Gastrocnemius medialis (tissue), 4 donors: ENCODE results near the gene UGT1A1. TPM values are rescaled to one million over a fixed set of nuclear protein-coding genes. Genes with fewer than 3 reads are reported as not detected.

ENCODE experiments used
- ATAC-seq, 2 donors: fragments of 150-250 bp; one replicate each; pipeline ENCODE4 v1.9.1; 2016
- DNase-seq, 2 donors: peaks; one replicate each; pipeline ENCODE4 v3.0.0-alpha.2; 2019
- H3K27ac ChIP-seq, 4 donors: fragments of 200-600 bp; sonication (generic); 1 replicate in 1 of 4; 2 replicates in 3 of 4; pipeline ENCODE4 v1.5.1; 2016 to 2018; ENCODE audit warnings: mild to moderate bottlenecking in 2 of 4, moderate library complexity in 1 of 4
- H3K27me3 ChIP-seq, 3 donors: fragments of 200-600 bp; sonication (generic) in 2 of 3; 1 replicate in 1 of 3; 2 replicates in 2 of 3; pipeline versions ENCODE4 v1.5.1 to v1.6.0; 2016 to 2019; ENCODE audit warnings: mild to moderate bottlenecking in 1 of 3, moderate library complexity in 1 of 3
- H3K36me3 ChIP-seq, 2 donors: fragments of 200-600 bp; sonication (generic) in 1 of 2; one replicate each; pipeline ENCODE4 v1.5.1; 2017 to 2018
- H3K4me1 ChIP-seq, 2 donors: fragments of 200-600 bp; sonication (generic) in 1 of 2; one replicate each; pipeline ENCODE4 v1.5.1; 2016 to 2017; ENCODE audit warnings: mild to moderate bottlenecking in 2 of 2
- H3K4me3 ChIP-seq, 4 donors: fragments of 200-600 bp; sonication (generic) in 3 of 4; 1 replicate in 1 of 4; 2 replicates in 3 of 4; pipeline ENCODE4 v1.5.1; 2016 to 2019; ENCODE audit warnings: mild to moderate bottlenecking in 2 of 4
- H3K9me3 ChIP-seq, 3 donors: fragments of 200-600 bp; sonication (generic) in 2 of 3; 1 replicate in 1 of 3; 2 replicates in 2 of 3; pipeline ENCODE4 v1.5.1; 2016 to 2019
- POLR2A ChIP-seq, 2 donors: fragments of 450-650 bp; IDR thresholded peaks; one replicate each; pipeline ENCODE4 v1.6.1; 2017; ENCODE audit warnings: antibody characterized with exemption in 2 of 2, mild to moderate bottlenecking in 2 of 2, moderate library complexity in 2 of 2
- in situ Hi-C, 4 donors: fragments of 200-750 bp; cut with MboI; loops; one replicate each; pipeline versions ENCODE4 v1.15.0 to v1.8.0; 2017; ENCODE audit warnings: low sequenced_read_pairs in 4 of 4
- intact Hi-C: fragments of 100-400 bp; cut with DNase I; formaldehyde crosslinking; loops from one replicate; pipeline ENCODE4 v1.15.1; 2023; ENCODE audit warnings: low total_unique reads
- total RNA-seq, 4 donors: library from RNA; depleted of rRNA; stranded (reverse); fragments of >200 nt; gene quantifications; one replicate each; pipeline versions ENCODE4 v1.1.0 to v1.2.3, GENCODE V29; 2016
- TF ChIP-seq, protein P1 (sequence below), 5 experiments: fragments of 450-650 bp in 3 of 5; fragments of 200-600 bp in 2 of 5; sonication (generic) in 2 of 5; IDR thresholded peaks in 4 of 5; conservative IDR thresholded peaks in 1 of 5; 1 replicate in 4 of 5; 2 replicates in 1 of 5; pipeline ENCODE4 v1.5.1; 2016 to 2019; ENCODE audit warnings: antibody characterized with exemption in 5 of 5, mild to moderate bottlenecking in 3 of 5, moderate library complexity in 3 of 5

Gene UGT1A1
- total RNA-seq, 4 donors from 2014 or later = 0.20 TPM; not detected in 3

DNA sequence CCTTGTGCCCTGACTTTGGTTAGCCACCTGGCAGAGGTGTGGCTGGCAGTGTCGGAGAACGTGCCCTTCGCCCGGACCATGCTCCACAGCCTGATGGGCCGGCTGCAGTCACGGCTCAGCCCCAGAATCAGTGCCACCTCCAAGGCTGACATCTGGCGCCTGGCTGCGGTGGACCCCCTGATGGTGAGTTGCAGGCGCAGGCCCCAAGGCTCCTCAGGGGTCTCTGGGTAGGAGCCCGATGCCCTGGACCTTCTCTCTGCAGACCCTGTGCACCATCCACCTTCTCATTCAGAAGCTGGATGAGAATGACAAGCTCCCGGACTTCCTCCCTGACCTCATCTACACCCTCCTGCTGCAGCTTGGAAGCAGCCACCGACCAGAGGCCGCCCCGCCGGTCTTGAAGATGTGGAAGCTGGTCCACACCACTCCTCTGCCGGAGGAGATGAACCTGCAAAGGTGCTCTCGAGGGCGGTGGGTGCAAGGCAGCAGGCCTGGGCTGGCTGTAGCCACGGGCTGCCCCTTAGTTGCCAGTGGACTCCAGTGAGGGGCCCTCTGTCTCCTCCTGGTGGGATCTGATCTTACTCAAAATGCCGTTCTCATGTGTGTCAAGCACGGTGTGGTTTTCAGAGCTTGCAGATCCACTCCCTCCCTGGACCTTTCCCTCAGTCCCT is 62.2 kb downstream of the UGT1A1 start:
- DNase-seq = no peak
- Histone ChIP-seq H3K9me3 (no peaks in the 10 kb centered on the region), H3K36me3 (no peaks in the 10 kb centered on the region), H3K4me1 (no peaks in the 10 kb centered on the region), H3K27ac (no peak overlapping the region), H3K4me3 (no peak overlapping the region), H3K27me3 (no peaks in the 10 kb centered on the region)
- no peak for ATAC-seq
- in situ Hi-C loops = no loop called here
- intact Hi-C loops = no loop called here
- TF ChIP-seq, protein P1, sequence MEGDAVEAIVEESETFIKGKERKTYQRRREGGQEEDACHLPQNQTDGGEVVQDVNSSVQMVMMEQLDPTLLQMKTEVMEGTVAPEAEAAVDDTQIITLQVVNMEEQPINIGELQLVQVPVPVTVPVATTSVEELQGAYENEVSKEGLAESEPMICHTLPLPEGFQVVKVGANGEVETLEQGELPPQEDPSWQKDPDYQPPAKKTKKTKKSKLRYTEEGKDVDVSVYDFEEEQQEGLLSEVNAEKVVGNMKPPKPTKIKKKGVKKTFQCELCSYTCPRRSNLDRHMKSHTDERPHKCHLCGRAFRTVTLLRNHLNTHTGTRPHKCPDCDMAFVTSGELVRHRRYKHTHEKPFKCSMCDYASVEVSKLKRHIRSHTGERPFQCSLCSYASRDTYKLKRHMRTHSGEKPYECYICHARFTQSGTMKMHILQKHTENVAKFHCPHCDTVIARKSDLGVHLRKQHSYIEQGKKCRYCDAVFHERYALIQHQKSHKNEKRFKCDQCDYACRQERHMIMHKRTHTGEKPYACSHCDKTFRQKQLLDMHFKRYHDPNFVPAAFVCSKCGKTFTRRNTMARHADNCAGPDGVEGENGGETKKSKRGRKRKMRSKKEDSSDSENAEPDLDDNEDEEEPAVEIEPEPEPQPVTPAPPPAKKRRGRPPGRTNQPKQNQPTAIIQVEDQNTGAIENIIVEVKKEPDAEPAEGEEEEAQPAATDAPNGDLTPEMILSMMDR (IDR thresholded peaks at IDR 0.05 in 4 of 5, conservative IDR thresholded peaks at IDR 0.05 in 1 of 5) = no peak
- no peak for TF ChIP-seq POLR2A (IDR thresholded peaks at IDR 0.05)

Other genes with a start within 250 kb of the UGT1A1 start
- 10 to 100 TPM; 10.9 to 29.2 (median 12.4) TPM for gene USP40, start 193.5 kb upstream of the UGT1A1 start, total RNA-seq
- gene UGT1A8, start 142.6 kb upstream of the UGT1A1 start, total RNA-seq = not detected
- gene UGT1A10, start 123.8 kb upstream of the UGT1A1 start, total RNA-seq = under 1 TPM in 1 of 4 donors, not detected in 3; 0.12 TPM
- gene UGT1A9, start 88.4 kb upstream of the UGT1A1 start, total RNA-seq = under 1 TPM in 2 of 4 donors, not detected in 2; 0.13 to 0.38 TPM
- gene UGT1A7, start 78.4 kb upstream of the UGT1A1 start, total RNA-seq = not detected
- gene UGT1A6, start 67.4 kb upstream of the UGT1A1 start, total RNA-seq = under 1 TPM in 1 of 4 donors, not detected in 3; 0.31 TPM
- gene UGT1A5, start 47.4 kb upstream of the UGT1A1 start, total RNA-seq = not detected
- under 1 TPM in 1 of 4 donors, not detected in 3; 0.51 TPM for gene UGT1A4, start 41.5 kb upstream of the UGT1A1 start, total RNA-seq
- gene UGT1A3, start 31.2 kb upstream of the UGT1A1 start, total RNA-seq = under 1 TPM in 1 of 4 donors, not detected in 3; 0.16 TPM
- not detected for gene MROH2A, start 18.1 kb downstream of the UGT1A1 start, total RNA-seq
- 1 to 10 TPM in 1 of 4 donors, under 1 TPM in 1, not detected in 2; 0.20 to 1.1 TPM for gene HJURP, start 94.3 kb downstream of the UGT1A1 start, total RNA-seq
- gene TRPM8, start 157.1 kb downstream of the UGT1A1 start, total RNA-seq = not detected